SKM-1 (cell line): ENCODE measurements around the gene ANXA6.

Experiments used
- DNase-seq: peaks from one replicate; lab custom pipeline; 2025; ENCODE audit not compliant: unreplicated experiment; lab: John Stamatoyannopoulos, UW

The ANXA6 gene

GRCh38 chr5:151085517-151086041 lies 72.0 kb downstream of the ANXA6 start:
- no peak for DNase-seq

- DNase-seq: no peak
These were observed 73.2 kb downstream of the ANXA6 start for GRCh38 chr5:151084363-151084762.

- no peak for DNase-seq
These were observed 74.4 kb downstream of the ANXA6 start for GRCh38 chr5:151083081-151083676.

GRCh38 chr5:151082282-151082902 lies 75.2 kb downstream of the ANXA6 start:
- no peak for DNase-seq

GRCh38 chr5:151081431-151082281 lies 75.9 kb downstream of the ANXA6 start:
- DNase-seq: no peak

- peak; percentile 59 for DNase-seq
These were observed 76.8 kb downstream of the ANXA6 start, which contains the start of gene TNIP1 for GRCh38 chr5:151080613-151081430. TSS of gene TNIP1 (minus strand) at chr5:151081034. CDS start at chr5:151065095, 15,939 bp downstream.

GRCh38 chr5:151079838-151080612 lies 77.6 kb downstream of the ANXA6 start:
- no peak for DNase-seq

- no peak for DNase-seq
These were observed 78.9 kb downstream of the ANXA6 start for GRCh38 chr5:151078490-151079262.

GRCh38 chr5:151077967-151078366 lies 79.6 kb downstream of the ANXA6 start:
- no peak for DNase-seq

- DNase-seq: no peak
These were observed 80.2 kb downstream of the ANXA6 start for GRCh38 chr5:151077419-151077818.

GRCh38 chr5:151076616-151077015 lies 81.0 kb downstream of the ANXA6 start:
- DNase-seq: no peak

- no peak for DNase-seq
These were observed 81.8 kb downstream of the ANXA6 start for GRCh38 chr5:151075698-151076331.

GRCh38 chr5:151074557-151074956 lies 83.0 kb downstream of the ANXA6 start:
- DNase-seq: no peak

- no peak for DNase-seq
These were observed 84.3 kb downstream of the ANXA6 start for GRCh38 chr5:151073280-151073679.

- DNase-seq: no peak
These were observed 85.0 kb downstream of the ANXA6 start for GRCh38 chr5:151072630-151073025.

- no peak for DNase-seq
These were observed 85.5 kb downstream of the ANXA6 start for GRCh38 chr5:151071848-151072629.

- DNase-seq: no peak
These were observed 86.6 kb downstream of the ANXA6 start for GRCh38 chr5:151071021-151071420.

- no peak for DNase-seq
These were observed 87.1 kb downstream of the ANXA6 start for GRCh38 chr5:151070449-151070848.
